ENCODE measurements around the gene TRIM6.

DNA sequence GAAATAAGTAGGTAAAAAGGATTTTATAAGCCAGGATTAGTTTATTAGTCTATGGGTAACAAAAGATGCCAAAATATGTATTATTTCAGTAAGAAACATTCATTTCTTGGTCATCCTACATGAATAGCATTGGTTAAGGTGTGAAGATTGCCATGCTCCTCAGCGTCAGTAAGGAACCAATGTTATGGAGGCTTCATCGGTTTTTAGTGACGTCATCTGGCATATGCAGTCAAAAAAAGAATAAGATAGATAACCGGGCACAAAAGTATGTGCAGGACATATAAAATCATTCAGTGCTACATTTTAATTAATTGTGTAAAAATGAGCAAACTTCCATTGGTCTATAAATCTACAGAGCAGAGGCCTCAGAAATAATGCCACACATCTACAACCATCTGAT, 59.0 kb downstream of the TRIM6 start:
- TF ChIP-seq, protein P1, sequence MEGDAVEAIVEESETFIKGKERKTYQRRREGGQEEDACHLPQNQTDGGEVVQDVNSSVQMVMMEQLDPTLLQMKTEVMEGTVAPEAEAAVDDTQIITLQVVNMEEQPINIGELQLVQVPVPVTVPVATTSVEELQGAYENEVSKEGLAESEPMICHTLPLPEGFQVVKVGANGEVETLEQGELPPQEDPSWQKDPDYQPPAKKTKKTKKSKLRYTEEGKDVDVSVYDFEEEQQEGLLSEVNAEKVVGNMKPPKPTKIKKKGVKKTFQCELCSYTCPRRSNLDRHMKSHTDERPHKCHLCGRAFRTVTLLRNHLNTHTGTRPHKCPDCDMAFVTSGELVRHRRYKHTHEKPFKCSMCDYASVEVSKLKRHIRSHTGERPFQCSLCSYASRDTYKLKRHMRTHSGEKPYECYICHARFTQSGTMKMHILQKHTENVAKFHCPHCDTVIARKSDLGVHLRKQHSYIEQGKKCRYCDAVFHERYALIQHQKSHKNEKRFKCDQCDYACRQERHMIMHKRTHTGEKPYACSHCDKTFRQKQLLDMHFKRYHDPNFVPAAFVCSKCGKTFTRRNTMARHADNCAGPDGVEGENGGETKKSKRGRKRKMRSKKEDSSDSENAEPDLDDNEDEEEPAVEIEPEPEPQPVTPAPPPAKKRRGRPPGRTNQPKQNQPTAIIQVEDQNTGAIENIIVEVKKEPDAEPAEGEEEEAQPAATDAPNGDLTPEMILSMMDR (conservative IDR thresholded peaks at IDR 0.05; ENCODE audit: low read depth, low read length): no peak
- TF ChIP-seq EZH2 (IDR thresholded peaks at IDR 0.05; ENCODE audit: low read length, unreplicated experiment): no peak

Data from PC-3 (cell line).